ENCODE data around the gene SERPINE1. TPM values are rescaled to one million over a fixed set of nuclear protein-coding genes. Genes with fewer than 3 reads are reported as not detected.

Gene SERPINE1
- total and polyA plus RNA-seq, 2 of the 13 experiments (the other 11 are each of a cell fraction or from before 2014, with no cell fraction given), result 21.2 to 1,576 TPM

DNA sequence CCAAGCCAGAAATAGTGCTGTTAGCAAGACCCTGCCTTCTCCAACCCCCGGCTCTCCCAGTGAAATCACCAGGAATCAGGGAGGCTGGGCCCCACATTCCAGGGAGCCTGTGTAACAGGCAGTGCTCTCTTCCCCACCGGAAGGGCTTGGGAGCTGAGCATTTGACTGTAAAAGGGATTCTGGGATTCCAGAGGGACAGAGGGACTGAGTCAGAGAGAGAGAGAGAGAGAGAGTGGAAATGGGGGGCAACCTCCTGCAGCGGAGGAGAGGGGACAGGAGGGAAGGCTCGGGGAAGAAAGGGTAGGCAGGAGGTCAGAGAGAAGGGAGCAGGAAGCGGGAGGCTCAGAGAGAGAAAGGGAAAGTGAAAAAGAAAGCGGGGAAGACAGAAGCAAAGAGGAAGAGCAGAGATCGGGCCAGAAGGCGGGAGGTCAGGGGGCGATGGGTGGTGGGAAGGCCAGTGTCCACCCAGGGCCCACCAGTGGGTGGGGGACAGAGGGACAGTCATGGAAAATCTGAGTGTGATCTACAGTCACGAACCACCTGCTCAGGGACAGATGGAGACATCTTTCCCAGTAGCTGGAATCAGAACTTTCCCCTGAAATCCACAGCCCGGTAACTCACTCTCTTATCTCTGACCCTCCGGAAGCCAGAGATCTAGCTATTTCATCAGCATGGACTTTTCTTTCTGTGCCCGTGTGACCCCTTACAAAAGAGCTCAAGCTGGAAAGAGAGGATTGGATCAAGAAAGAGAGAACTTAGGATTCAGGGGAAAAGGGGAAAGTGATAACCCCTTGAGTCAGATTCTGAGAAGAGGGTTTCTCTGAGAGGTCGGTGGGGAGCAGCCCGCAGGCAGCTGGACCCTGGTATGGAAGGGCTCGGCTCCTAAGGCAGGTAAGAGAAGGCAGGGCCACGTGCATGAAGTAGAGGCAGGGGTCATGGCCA is 4.6 kb upstream of the SERPINE1 start (continued):
- TF ChIP-seq, protein P1, sequence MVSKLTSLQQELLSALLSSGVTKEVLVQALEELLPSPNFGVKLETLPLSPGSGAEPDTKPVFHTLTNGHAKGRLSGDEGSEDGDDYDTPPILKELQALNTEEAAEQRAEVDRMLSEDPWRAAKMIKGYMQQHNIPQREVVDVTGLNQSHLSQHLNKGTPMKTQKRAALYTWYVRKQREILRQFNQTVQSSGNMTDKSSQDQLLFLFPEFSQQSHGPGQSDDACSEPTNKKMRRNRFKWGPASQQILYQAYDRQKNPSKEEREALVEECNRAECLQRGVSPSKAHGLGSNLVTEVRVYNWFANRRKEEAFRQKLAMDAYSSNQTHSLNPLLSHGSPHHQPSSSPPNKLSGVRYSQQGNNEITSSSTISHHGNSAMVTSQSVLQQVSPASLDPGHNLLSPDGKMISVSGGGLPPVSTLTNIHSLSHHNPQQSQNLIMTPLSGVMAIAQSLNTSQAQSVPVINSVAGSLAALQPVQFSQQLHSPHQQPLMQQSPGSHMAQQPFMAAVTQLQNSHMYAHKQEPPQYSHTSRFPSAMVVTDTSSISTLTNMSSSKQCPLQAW (CRISPR knock-in tag; IDR thresholded peaks at IDR 0.05), result no peak; the same call in 1 of the 2 replicates
- TF ChIP-seq ZC3H13 (CRISPR knock-in tag; IDR thresholded peaks at IDR 0.05), result no peak
- TF ChIP-seq, protein P2, sequence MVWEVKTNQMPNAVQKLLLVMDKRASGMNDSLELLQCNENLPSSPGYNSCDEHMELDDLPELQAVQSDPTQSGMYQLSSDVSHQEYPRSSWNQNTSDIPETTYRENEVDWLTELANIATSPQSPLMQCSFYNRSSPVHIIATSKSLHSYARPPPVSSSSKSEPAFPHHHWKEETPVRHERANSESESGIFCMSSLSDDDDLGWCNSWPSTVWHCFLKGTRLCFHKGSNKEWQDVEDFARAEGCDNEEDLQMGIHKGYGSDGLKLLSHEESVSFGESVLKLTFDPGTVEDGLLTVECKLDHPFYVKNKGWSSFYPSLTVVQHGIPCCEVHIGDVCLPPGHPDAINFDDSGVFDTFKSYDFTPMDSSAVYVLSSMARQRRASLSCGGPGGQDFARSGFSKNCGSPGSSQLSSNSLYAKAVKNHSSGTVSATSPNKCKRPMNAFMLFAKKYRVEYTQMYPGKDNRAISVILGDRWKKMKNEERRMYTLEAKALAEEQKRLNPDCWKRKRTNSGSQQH (CRISPR knock-in tag; IDR thresholded peaks at IDR 0.05; ENCODE audit: low read depth), result no peak
- TF ChIP-seq SOX13 (IDR thresholded peaks at IDR 0.05), result no peak
- TF ChIP-seq SOX13 (CRISPR knock-in tag; conservative IDR thresholded peaks at IDR 0.05 in 1 of 2, IDR thresholded peaks at IDR 0.05 in 1 of 2), result peak in 1 of 2 experiments; percentile 66; a peak in 2 of 4 replicates
- TF ChIP-seq KDM1A (CRISPR knock-in tag; IDR thresholded peaks at IDR 0.05), result no peak
- no peak for TF ChIP-seq SRSF4 (IDR thresholded peaks at IDR 0.05; ENCODE audit: low read depth, low read length, poor library complexity, severe bottlenecking)
- 0 out of 2 replicates have a peak, but pooled peaks have one; percentile 65 for TF ChIP-seq ZNF20 (CRISPR knock-in tag; IDR thresholded peaks at IDR 0.05)
- peak; percentile 86 for TF ChIP-seq RARA (CRISPR knock-in tag; IDR thresholded peaks at IDR 0.05)
- TF ChIP-seq, protein P3, sequence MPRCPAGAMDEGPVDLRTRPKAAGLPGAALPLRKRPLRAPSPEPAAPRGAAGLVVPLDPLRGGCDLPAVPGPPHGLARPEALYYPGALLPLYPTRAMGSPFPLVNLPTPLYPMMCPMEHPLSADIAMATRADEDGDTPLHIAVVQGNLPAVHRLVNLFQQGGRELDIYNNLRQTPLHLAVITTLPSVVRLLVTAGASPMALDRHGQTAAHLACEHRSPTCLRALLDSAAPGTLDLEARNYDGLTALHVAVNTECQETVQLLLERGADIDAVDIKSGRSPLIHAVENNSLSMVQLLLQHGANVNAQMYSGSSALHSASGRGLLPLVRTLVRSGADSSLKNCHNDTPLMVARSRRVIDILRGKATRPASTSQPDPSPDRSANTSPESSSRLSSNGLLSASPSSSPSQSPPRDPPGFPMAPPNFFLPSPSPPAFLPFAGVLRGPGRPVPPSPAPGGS (CRISPR knock-in tag; IDR thresholded peaks at IDR 0.05), result no peak
- no peak for TF ChIP-seq ZBTB42 (CRISPR knock-in tag; IDR thresholded peaks at IDR 0.05)
- TF ChIP-seq ZNF235 (CRISPR knock-in tag; IDR thresholded peaks at IDR 0.05; ENCODE audit: borderline replicate concordance), result no peak
- no peak for TF ChIP-seq ZNF652 (CRISPR knock-in tag; IDR thresholded peaks at IDR 0.05; ENCODE audit: borderline replicate concordance, low read depth)
- TF ChIP-seq, protein P4, sequence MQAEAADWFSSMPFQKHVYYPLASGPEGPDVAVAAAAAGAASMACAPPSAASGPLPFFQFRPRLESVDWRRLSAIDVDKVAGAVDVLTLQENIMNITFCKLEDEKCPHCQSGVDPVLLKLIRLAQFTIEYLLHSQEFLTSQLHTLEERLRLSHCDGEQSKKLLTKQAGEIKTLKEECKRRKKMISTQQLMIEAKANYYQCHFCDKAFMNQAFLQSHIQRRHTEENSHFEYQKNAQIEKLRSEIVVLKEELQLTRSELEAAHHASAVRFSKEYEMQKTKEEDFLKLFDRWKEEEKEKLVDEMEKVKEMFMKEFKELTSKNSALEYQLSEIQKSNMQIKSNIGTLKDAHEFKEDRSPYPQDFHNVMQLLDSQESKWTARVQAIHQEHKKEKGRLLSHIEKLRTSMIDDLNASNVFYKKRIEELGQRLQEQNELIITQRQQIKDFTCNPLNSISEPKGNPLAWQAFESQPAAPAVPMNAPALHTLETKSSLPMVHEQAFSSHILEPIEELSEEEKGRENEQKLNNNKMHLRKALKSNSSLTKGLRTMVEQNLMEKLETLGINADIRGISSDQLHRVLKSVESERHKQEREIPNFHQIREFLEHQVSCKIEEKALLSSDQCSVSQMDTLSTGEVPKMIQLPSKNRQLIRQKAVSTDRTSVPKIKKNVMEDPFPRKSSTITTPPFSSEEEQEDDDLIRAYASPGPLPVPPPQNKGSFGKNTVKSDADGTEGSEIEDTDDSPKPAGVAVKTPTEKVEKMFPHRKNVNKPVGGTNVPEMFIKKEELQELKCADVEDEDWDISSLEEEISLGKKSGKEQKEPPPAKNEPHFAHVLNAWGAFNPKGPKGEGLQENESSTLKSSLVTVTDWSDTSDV (CRISPR knock-in tag; IDR thresholded peaks at IDR 0.05), result no peak
- peak; percentile 30 for TF ChIP-seq KDM2A (CRISPR knock-in tag; IDR thresholded peaks at IDR 0.05; ENCODE audit: borderline replicate concordance, low read depth)
- no peak for TF ChIP-seq SATB2 (CRISPR knock-in tag; IDR thresholded peaks at IDR 0.05)
- no peak for TF ChIP-seq ZFP36L1 (CRISPR knock-in tag; IDR thresholded peaks at IDR 0.05)
- TF ChIP-seq IKZF1 (IDR thresholded peaks at IDR 0.05), result no peak
- TF ChIP-seq ZNF660 (CRISPR knock-in tag; IDR thresholded peaks at IDR 0.05; ENCODE audit: borderline replicate concordance, low read depth), result no peak
- no peak for TF ChIP-seq KMT2B (CRISPR knock-in tag; IDR thresholded peaks at IDR 0.05)
- TF ChIP-seq, protein P5, sequence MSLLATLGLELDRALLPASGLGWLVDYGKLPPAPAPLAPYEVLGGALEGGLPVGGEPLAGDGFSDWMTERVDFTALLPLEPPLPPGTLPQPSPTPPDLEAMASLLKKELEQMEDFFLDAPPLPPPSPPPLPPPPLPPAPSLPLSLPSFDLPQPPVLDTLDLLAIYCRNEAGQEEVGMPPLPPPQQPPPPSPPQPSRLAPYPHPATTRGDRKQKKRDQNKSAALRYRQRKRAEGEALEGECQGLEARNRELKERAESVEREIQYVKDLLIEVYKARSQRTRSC (CRISPR knock-in tag; IDR thresholded peaks at IDR 0.05; ENCODE audit: low read depth), result no peak
- peak; percentile 77 for TF ChIP-seq ZNF430 (CRISPR knock-in tag; IDR thresholded peaks at IDR 0.05)

All from HepG2 (cell line).